UCSD-AML1 (cell line): ENCODE data around the gene CBX6.
"Not testable (repeated sequence)": the region's sequence is repeated elsewhere in the genome, so short reads cannot be mapped to it uniquely, and the experiment has no call there.

Source experiments
- DNase-seq: peaks from one replicate; lab custom pipeline; 2025; ENCODE audit not compliant: unreplicated experiment; lab: John Stamatoyannopoulos, UW

Gene CBX6

DNA sequence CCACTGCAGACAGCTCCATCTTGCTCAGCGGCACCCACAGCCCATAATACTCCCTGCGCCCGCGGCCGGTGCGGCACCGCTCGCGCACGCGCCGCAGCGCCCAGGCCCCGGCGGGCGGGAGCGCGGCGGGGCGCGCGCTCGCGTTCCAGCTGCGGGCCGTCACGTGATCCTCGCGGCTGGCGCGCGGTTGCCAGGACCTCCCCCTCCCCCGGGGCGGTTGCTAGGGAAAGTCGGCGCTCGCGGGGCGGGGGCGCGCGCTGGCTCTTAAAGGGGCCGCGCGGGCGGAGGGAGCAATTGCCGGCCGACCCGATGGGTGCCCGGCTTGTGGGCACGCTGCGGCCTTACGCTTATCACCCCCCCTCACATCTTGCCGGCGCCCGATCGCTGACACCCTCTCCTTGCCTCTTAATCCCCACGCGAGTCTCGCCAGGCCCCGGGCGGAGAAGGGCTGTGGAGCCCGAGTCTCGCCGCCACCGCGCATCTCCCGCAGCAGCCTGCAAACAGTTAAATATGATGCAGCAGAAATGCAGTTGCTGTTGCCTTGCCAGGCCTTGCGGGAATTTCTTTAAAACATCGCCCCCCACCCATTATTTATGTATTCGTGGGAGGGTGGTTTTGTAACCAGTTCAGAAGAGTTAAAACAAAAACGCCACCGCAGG, at the start of gene CBX6:
Gene CBX6, minus strand, starts transcription at position 45 of the 659 bp plus-strand sequence. Its CDS starts 26 bp downstream, at position 19.
- peak; percentile 92 for DNase-seq

DNA sequence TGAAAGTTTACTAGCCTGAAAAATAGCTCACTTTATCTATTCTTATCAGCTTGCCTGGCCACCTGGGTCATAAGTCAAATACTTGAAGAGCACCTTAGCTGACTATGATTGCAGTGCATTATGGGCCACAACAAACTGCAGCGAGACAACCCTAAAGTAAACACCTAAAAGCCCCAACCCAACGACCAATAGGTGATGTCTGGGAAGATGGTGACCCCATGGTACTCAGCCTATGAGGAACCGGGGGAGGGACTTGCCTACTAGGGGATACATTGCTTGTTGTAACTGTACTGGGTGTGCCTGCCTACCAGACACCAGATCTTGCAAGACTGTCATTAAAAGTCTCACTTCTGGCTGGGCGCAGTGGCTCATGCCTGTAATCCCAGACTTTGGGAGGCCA, 49.8 kb upstream of the CBX6 start:
- no peak for DNase-seq

GRCh38 chr22:38921120-38921519, 49.1 kb upstream of the CBX6 start:
- no peak for DNase-seq

DNA sequence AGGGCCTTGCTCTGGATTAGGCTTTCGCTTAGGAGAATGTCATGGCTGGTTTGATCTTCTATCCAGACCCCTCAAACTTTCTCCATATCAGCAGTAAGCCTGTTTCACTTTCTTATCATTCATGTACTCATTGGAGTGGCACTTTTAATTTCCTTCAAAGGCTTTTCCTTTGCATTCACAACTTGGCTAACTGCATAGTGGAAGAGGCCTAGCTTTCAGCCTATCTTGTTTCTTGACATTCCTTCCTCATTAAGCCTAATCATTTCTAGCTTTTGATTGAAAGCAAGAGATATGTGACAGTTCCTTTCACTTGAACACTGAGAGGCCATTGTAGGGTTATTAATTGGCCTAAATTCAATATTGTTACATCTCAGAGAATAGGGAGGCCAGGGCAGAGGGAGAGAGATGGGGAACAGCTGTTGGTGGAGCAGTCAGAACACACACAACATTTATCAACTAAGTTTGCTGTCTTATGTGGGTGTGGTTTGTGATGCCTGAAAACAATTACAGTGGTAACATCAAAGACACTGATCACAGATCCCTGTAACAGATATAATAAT, 47.7 kb upstream of the CBX6 start:
- no peak for DNase-seq

DNA sequence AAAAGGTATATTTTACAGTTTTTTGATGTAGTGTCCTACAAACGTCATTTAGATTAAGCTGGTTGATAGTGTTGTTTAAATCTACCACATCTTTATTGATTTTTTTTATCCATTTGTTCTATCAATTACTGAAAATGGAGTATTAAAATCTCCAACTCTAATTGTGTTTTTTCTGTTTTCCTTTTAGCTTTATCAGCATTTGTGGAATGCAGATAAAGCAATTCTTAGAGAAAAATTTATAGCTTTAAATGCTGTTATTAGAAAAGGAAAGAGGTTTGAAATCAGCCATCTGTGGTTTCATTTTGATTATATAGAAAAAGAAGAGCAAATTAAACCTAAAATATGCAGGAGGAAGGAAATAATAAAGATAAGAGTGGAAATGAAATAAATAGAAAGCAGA, 39.4 kb upstream of the CBX6 start:
- DNase-seq: no peak

GRCh38 chr22:38907767-38908166, 35.8 kb upstream of the CBX6 start:
- DNase-seq: no peak

DNA sequence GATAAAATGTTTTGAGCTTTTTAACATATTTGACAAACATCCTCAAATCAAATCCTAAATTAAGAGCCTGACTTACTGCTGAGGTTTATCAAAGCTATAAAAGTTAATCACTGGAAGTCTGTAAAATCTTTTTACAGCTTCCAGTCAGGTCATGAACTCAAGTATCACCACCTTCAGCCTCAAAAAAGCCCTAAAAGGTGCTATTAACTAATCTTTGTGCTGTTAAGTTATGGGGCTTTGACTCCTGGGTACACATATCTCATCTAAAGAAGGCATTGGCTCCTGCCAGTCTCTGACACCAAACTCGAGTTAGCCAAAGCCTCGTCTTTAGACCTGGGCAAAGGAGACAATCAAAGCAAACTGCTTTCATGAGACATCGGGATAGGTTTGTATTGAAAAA, 34.0 kb upstream of the CBX6 start:
- DNase-seq: no peak

DNA sequence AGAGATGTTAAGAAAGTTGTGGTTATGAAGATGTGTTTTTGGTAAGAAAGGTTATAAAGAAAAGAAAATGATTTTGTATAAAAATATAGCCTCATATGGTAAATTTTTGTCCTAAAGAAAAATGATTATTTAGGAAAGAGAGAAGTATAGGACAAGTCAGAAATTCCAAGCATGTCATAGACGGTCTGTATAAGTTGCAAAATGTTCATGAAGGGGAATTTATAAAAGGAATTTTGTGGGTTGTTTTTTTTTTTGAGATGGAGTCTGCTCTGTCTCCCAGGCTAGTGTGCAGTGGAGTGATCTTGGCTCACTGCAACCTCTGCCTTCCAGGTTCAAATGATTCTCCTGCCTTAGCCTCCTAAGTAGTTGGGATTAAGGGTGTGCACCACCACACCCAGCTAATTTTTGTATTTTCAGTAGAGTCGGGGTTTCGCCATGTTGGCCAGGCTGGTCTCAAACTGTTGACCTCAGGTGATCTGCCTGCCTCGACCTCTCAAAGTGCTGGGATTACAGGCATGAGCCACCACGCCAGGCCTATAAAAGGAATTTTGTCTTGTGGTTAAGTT, 32.1 kb upstream of the CBX6 start:
- DNase-seq: not testable (repeated sequence)

GRCh38 chr22:38901111-38901641, 29.2 kb upstream of the CBX6 start:
- DNase-seq: no peak

GRCh38 chr22:38900677-38901076, 28.7 kb upstream of the CBX6 start:
- DNase-seq: no peak

- no peak for DNase-seq
Observed at GRCh38 chr22:38891256-38891655, 19.2 kb upstream of the CBX6 start.

DNA sequence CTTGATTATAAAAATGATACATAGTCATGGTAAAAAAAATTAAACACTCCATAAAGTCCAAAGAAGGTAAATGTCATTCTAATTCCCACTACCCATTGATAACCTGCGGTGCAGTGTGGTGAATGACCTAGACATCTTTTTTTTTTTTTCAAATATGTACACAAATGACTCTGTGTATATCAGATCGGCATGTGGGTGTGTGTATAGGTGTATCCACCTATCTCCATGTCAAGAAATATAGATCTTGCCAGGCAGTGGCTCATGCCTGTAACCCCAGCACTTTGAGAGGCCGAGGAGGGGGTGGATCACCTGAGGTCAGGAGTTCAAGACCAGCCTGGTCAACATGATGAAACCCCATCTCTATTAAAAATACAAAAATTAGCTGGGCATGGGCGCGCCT, 18.4 kb upstream of the CBX6 start:
- no peak for DNase-seq

GRCh38 chr22:38886333-38886732, 14.3 kb upstream of the CBX6 start:
- no peak for DNase-seq

DNA sequence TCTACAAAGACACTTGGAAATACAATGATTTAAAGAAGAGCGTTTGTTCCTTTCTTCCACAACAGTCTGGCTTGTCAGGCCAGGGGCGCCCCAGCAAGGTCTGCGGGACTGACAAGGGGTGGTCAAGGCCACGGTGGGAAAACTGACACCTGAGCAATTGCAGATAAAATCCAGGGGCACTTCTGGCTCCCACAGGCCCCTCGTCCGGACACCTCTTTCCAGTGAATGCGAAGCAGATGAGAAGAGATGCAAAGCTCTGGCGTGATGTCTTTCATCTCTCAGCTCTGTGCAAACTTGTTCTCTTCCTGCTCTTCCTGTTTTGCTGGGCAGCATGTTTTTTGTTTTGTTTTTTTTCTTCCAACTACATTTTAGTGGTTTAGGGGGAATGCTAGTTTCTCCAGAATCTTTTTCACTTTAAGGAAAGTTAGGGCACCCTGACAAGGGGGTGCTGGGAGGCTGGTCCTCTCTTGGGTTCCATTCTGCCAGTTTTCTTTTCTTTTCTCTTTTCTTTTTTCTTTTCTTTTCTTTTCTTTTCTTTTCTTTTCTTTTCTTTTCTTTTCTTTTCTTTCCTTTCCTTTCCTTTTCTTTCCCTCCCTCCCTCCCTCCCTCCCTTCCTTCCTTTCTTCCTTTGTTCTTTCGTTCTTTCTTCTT, 11.1 kb upstream of the CBX6 start:
- DNase-seq: no peak

GRCh38 chr22:38881997-38882879, 10.2 kb upstream of the CBX6 start:
- DNase-seq: no peak

DNA sequence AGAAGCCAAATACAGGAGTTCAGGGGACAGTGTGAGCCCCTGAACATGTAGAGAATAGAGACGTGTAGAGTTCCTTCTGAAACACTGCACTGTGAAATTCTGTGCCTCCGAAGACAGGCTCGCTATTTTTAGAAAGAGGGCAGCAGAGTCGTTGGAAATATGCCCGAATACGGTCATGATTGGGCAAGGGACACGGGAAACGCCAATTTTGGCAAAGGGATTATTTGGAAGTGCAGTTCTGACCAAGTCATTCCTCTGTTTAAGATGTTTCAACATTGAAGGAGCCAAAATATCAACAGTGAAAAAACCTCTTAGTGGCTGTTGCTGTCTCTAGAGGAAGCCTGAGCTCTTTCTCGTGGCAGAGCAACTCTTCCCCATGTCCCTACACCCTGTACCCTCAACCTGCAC, 9.5 kb upstream of the CBX6 start:
- no peak for DNase-seq

DNA sequence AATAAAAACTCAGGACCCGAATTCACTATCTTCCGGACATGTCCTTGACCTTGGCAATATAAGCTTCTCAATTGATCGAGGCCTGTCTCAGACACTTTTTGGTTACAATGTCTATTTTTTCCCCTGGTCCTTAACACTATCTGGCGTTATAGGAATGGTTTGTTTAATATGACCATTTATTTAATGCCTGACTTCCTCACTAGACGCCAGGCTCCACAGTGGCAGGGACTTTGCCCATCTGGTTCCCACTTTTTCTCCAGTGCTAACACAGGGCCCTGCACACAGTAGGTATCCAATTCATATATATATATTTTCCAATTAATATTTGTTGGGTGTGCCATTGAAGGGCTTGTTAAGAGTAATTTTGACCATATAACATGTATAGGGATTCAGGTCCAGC, 7.9 kb upstream of the CBX6 start:
- no peak for DNase-seq

DNA sequence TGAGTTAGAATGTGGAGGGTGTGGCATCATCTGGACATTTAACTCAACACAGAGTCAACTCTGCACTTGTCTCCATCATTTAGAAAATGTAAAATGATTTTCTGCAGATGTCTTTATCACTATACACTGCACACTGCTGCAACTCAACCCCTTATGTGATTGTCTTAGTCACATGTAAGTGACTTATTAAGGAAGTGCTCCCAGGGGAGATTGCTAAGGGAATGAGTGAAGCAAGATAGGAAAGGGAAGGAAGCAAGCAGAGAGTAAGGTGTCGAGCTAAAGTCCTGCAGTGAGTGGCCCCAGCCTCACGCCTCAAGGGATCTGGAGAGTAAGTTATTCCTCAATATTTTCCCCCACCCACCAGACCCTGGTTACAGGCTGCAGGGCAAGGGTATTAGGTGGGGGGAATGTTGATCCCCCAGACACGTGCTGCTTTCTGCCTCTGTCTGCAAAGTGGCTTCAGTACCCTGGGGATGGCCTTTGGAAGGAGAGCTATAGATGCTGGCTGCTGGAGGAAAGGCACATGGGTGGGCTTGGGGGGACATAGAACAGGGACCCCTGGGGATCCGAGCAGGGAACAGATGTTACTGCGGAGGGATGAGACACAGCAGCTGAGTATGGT, 7.2 kb upstream of the CBX6 start:
- DNase-seq: no peak

DNA sequence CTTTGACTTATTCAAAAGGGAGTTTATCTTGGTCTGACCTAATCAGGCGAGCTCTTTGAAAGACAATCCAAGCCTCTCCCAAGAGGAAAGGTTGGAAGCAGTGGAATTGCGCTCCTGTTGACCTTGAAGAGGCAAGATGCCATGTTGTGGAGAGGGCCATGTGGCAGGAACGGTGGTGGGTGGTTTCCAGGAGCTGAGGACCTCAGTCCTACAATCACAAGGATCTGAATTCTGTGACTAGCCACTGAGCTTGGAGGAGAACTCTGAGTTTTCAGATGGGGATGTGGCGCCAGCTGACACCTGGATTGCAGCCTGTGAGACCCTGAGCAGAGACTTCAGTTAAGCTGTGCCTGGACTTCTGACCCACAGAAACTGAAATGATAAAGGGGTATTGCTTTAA, 6.0 kb upstream of the CBX6 start:
- DNase-seq: no peak

DNA sequence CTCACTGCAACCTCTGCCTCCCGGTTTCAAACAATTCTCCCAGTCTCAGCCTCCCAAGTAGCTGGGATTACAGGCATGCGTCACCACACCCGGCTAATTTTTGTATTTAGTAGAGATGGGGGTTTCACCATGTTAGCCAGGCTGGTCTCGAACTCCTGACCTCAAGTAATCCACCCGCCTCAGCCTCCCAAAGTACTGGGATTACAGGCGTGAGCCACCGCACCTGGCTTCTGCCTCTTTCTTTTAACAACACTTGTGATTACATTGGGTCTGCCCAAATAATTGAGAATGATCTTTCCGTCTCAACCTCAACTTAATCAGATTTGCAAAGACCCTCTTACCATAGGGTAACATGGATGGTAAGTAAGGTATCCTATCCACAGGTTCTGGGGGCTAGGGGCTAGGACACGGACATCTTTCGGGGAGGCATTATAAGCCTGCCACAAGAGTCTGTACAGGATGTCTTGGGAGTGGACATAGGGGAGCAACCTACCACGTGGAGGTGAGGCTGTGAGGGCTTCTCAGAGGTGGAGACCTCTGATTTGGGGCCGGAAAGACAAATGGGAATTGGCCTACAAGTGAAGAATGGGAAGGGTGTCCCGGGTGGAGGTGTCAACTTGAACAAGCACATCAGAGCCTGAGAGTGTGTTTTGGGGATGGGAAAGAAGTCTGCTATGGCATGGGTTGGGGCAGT, 2.7 kb upstream of the CBX6 start:
- DNase-seq: no peak
